ENCODE data around the gene STK16.

The STK16 gene

DNA sequence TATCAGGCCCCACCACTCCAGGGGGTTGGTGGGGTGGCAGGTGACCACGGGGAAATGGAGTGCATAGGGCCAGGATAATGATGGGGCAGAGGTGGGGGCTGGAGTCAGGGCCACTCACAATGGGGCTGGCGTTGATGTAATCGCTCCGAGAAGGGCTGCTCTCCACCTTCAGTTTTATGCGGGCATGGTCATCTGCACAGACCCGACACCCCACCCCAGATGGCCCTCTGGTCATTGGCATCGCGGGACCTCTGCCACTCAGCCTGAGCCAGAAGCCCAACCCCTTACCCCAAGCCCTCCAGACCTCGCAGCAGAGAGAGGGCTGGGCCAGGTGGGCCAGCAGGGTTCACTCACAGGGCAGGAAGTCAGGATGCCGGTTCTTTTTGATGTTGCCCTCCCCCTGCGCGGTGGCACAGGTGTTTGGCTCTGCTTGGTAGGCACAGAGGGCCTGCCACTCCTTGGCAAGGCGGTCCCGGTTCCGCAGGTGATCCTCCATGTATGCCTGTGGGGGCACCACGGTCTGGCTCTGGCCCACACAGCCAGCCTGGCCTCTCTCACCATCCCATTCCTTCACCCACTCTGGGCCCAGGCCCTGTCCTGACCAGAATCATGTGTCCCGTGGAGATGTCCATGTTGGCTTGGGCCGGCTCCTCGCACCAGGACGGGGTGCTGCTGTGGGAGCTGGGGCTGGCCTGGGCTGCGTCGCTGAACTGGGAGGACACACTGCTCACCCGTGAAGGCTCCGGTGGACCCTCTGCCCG is 51.5 kb downstream of the STK16 start:
- H3K4me3 ChIP-seq (ENCODE audit: low read length), result no peak overlapping the region
- TF ChIP-seq, protein P1, sequence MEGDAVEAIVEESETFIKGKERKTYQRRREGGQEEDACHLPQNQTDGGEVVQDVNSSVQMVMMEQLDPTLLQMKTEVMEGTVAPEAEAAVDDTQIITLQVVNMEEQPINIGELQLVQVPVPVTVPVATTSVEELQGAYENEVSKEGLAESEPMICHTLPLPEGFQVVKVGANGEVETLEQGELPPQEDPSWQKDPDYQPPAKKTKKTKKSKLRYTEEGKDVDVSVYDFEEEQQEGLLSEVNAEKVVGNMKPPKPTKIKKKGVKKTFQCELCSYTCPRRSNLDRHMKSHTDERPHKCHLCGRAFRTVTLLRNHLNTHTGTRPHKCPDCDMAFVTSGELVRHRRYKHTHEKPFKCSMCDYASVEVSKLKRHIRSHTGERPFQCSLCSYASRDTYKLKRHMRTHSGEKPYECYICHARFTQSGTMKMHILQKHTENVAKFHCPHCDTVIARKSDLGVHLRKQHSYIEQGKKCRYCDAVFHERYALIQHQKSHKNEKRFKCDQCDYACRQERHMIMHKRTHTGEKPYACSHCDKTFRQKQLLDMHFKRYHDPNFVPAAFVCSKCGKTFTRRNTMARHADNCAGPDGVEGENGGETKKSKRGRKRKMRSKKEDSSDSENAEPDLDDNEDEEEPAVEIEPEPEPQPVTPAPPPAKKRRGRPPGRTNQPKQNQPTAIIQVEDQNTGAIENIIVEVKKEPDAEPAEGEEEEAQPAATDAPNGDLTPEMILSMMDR (conservative IDR thresholded peaks at IDR 0.05; ENCODE audit: low read depth, low read length), result no peak
- DNase-seq (ENCODE audit: low read depth), result no peak

DNA sequence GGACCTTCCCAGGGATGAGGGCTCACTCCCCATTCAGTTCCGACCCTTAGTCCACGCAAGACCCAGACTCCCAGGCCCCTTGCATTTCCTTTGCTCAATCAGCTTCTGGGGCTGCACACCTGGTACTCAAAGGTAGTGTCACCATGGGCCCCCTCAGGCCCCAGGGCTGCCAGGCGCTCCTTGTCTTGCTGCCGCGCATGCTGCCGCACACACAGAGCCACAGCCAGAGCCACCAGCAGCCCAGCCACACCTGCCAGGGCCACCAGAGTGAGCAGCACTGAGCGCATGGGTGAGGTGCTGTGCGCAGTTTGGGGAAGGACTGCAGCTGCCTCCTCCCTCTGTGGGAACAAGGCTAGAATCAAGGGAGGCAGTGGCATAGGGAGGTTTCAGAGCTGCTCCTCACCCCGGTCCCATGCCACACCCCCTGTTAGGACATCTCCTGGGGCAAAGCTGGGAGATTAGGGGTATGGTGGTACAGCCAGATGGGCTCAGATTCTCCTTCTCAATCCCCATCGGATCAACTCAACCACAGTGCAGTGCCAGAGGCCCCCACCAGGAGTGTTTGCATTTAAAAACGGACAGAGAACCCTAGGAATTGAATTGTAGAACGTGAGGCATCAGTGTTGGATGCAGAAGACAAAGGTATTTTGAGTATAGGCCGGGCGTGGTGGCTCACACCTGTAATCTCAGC is 52.6 kb downstream of the STK16 start:
- H3K4me3 ChIP-seq (ENCODE audit: low read length), result no peak overlapping the region
- no peak for DNase-seq (ENCODE audit: low read depth)
- TF ChIP-seq, protein P1 (conservative IDR thresholded peaks at IDR 0.05; ENCODE audit: low read depth, low read length), result no peak

DNA sequence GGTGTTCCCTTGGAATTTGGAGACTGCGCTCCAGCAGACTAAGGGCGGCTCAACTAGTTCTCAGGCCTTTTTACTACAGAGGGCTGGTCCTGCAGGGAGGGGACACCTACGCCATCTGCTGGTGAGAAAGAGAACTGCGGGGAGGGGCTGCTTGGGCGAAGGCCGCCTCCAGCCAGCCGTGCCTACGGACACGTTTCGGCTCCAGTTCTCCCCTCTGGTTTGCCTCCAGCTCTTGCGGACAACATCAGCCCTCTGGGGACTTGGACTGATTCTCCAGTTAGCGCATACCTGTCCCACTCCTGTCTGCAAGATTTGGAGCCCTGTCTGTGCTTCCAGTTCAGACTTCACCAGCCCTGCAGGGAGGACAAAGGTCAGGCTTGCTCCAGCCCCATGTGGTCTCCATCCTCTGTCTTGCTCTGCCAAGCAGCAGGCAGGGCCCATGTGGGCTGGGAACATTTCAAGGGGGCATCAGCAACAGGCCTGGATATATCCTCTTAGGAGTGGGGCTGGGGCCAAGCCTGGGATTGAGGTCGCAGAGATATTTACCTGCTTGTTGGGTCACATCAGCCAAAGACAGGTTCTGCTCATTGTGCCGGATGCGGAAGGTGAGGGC is 53.6 kb downstream of the STK16 start:
- H3K4me3 ChIP-seq (ENCODE audit: low read length), result no peak overlapping the region
- DNase-seq (ENCODE audit: low read depth), result no peak
- TF ChIP-seq, protein P1 (conservative IDR thresholded peaks at IDR 0.05; ENCODE audit: low read depth, low read length), result peak; percentile 99

DNA sequence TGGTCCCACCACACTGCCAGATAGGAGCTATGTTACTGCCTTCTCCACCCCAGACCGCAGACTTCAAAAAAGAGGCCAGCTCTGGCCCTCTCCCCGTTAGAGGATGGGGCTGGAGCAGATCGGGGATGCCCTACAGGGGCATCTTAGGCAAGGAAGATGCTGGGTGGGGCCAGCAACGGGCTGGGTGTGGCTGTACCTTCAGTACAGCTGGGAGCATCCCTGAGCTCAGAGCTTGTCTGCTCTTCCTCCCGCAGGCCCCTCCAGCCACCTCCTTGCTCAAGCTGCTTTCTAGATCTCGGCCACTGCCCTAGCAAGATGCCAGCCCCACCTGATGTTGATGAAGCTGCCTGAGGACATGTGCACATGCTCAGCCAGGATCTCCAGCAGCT is 54.1 kb downstream of the STK16 start:
- no peak for DNase-seq (ENCODE audit: low read depth)
- no peak overlapping the region for H3K4me3 ChIP-seq (ENCODE audit: low read length)
- TF ChIP-seq, protein P1 (conservative IDR thresholded peaks at IDR 0.05; ENCODE audit: low read depth, low read length), result no peak
